Gastroesophageal sphincter (tissue), 3 donors: ENCODE results near the gene NKX6-1.

Experiments used
- CTCF ChIP-seq, 4 experiments: fragments of 200-600 bp in 2 of 4; fragments of 450-650 bp in 2 of 4; sonication (generic) in 1 of 4; IDR thresholded peaks; one replicate each; pipeline ENCODE4 v1.5.1; 2017 to 2019; ENCODE audit warnings: antibody characterized with exemption in 4 of 4, mild to moderate bottlenecking in 2 of 4, moderate library complexity in 2 of 4
- POLR2A ChIP-seq, 2 donors: fragments of 450-650 bp; IDR thresholded peaks; one replicate each; pipeline ENCODE4 v1.6.1; 2017; ENCODE audit warnings: antibody characterized with exemption in 2 of 2, mild to moderate bottlenecking in 2 of 2, moderate library complexity in 1 of 2
- POLR2AphosphoS5 ChIP-seq: sonication (generic); formaldehyde crosslinking; IDR thresholded peaks from one replicate; pipeline ENCODE4 v1.6.1; 2017; ENCODE audit warnings: antibody characterized with exemption

- TF ChIP-seq CTCF (IDR thresholded peaks at IDR 0.05) (peak in 1 of 4 experiments; percentile 24), POLR2AphosphoS5 (no peak), POLR2A (IDR thresholded peaks at IDR 0.05) (no peak)
These were observed 5.8 kb downstream of the NKX6-1 start for GRCh38 chr4:84493092-84493850.
